HG02970 (cell line): Measurements from ENCODE around the gene CIP2A.

Source experiments
- ATAC-seq: cut with Tn5 transposase; IDR thresholded peaks from one replicate; pipeline ENCODE4 v1.9.1; 2021; ENCODE audit warnings: mild to moderate bottlenecking, moderate library complexity, moderate number of reproducible peaks; ENCODE audit not compliant: unreplicated experiment, low FRiP score

CIP2A gene

DNA sequence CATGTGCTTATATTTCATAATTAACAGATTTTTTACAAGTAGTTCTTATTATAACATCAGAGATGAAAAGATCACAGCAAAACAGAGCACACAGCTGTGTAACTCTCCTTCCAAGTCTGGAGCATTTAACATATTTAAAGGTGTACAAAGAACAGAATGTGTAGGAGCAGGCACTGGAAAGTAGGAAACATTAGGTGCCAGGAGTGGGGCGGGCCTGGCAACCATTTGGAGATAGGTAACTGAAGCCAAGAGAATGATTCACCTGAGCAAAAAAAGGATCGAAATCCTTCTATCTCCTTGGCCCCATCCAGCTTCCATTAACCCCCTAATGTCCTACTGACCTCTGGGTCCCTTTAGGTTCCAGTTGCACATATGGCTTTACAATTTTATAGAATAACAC is 76.6 kb downstream of the CIP2A start:
- no peak for ATAC-seq

DNA sequence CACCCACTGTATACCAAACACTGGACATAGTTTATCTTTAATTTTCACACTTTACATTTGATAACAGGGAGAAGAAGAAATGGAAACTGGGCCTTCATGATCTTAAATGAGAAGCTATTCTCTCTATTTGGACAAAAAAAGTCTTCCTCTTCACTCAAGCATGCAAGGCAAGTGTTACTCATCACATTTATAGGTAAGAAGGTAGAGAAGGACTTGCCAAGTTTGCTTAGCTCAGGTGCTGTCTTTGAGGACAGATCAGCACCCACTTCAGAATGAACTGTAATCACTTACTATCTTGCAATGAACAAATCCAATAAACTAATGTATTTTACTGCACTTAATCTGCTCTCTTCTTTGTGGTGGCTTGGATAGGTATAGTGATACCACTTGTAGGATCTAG is 77.7 kb downstream of the CIP2A start:
- no peak for ATAC-seq

DNA sequence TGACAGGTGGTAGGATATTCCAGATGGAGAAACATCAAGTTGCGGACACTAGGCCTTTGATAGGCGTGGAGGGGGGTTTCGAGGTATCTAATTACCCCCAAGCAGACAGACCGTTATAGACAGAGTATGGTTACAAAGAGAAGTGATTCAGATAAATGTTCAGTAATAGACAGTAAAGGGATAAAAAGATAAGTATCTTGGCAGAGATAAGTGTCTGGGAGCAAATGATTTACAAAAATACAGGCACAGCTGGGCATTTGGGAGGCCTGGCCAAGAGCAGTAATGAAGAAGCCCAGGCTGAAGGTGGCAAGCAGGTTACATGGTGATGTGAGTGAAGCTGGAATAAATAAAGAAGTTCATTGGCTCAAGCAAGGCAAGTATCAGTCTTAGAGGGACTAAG is 78.2 kb downstream of the CIP2A start:
- no peak for ATAC-seq

DNA sequence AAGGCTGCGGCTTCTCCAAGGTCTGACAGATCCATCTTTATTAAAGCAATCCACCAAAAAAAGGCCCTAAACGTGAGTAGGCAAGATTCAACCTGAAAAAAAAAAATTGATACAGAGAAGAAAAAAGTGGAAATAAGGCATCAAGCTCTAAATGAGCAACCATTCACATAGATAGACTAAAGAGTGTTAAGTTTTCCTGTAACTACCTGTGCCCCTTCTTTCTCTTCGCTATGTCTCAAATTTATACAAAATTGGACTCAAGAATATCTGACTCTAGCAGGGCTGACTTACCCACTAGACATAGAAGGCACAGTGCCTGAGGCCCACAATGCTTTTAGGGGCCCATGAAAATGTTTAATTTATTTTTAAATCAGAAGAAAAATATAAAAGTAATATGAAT is 78.7 kb downstream of the CIP2A start, which contains the start of gene MYH15:
MYH15 (minus strand) TSS at position 101 of the 400 bp plus-strand sequence; CDS start at position 35, 66 bp downstream.
- no peak for ATAC-seq

DNA sequence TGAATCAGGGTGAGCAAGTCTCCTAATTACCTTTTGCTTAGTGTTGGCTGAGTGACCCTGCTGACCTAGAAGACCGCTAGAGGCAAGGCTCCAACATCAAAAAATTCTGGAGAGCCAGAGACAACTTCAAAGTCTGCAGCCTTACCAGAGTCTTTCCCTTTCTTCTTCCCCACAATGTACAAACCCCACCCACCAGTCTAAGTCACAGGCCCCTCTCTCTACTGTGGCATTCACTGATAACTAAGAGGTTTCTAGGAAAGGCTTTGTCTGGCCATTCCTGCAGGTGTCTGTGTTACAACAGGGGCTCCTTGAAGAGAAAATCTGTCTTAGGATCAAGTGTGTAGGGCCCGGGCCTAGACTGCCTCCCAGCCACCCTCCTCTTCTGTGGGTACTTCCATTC is 79.4 kb downstream of the CIP2A start:
- no peak for ATAC-seq

DNA sequence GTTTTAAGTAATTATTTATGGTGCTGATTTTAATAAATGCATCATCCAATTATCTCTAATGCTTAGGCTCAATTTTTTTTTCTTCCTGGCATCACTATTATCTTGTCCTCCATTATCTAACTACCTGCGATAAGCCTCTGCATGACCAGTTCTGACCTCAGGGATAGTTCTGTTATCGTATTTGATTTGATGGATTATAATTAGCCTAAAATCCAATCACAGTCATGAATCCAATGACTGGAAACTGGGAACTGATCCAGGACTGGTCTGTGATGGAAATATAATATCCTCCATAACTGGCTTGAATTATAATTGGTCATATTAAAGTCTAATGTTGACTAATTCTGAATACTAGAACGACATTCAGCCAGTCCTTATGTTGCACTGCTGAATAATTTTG is 80.0 kb downstream of the CIP2A start:
- ATAC-seq, result no peak

DNA sequence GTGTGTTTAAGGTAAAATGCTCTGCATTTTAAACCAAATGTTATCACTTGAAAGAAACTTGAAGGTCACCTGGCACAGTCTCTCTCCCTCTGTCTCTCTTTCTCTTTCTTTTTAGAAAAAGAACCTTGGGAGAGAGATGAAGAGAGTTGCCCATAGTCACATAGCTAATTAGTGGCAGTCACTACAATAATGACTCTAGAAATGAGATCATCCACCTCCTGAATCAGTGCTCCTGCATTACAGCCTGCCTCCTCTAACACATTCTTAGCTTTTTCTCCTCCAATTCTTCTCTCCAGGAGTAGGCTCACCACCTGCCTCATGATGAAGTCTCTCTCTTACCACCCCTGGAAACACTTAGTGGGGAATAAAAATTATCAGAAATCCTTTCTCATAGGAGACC is 81.3 kb downstream of the CIP2A start:
- ATAC-seq, result no peak

DNA sequence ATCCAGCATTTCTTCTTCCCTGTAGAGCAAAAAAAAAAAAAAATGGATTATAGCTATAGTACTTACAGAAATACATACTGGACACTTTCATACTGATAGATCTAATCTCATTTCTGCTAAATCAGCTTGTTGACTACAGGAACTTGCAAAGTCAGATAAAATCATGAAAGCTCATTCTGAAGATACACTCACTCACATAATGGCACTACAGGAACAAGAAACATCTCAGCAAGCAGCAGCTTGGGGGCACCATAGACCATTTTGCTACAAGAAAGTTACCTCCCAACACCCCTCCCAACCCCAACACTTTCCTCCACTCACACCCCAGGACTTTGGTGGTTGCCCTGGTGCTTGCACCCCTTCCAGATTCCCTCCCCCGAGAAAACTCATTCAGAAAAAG is 83.4 kb downstream of the CIP2A start:
- ATAC-seq, result no peak

DNA sequence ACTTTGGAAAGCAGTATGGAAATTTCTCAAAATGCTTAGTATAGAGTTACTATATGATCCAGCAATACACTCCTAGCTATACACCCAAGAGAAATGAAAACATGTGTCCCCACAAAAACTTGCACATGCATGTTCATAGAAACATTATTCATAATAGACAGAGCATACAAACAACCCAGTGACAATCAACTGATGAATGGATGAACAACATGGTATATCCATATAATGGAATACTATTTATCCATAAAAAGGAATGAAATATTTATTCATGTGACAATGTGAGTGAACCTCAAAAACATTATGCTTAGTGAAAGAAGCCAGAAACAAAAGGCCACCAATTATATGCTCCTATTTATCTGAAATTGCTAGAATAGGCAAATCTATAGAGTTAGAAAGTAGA is 85.5 kb downstream of the CIP2A start:
- ATAC-seq, result no peak

DNA sequence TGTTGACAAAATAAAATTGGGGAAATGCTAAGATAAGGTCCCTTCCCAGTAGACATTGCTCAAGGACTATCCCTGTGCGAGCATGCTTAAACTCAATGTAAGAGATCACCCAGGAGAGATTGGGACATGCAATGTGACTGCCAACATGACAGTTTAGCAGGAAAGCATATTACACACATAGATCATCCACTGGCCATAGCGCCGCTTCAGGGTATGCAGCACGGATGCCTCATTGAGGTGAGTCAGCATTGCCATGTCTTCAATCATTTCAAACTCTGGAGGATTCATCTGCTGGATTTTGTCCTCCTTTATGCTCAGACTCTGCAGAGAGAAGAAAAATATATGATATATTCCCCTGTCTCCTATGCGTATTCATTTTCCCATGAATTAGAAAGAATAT is 87.7 kb downstream of the CIP2A start:
- ATAC-seq, result no peak

DNA sequence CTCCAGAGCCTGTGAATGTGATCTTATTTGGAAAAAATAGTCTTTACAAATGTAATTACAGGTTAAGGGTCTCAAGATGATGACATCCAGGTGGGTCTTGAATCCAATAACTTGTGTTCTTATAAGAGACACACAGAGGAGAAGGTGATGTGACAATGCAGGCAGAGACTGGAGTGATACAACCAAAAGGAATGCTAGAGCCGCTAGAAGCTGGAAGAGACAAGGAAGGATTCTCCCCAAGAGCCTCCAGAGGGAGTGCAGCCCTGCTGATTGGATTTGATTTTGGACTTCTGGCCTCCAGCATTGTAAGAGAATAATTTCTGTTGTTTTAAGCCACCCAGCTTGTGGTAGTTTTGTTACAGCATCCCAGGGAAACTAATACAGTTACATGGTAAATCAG is 88.5 kb downstream of the CIP2A start:
- no peak for ATAC-seq
